ENCODE data around the gene CBY3. TPM values are rescaled to one million over a fixed set of nuclear protein-coding genes. Genes with fewer than 3 reads are reported as not detected.
A peak's percentile ranks its signal among the peaks of the same experiment; 100 is the strongest.
"Not testable (repeated sequence)": the region's sequence is repeated elsewhere in the genome, so short reads cannot be mapped to it uniquely, and the experiment has no call there.

The CBY3 gene
- total RNA-seq, 1 donor from 2014 or later = not detected

- DNase-seq (ENCODE audit: low spot score) = peak; percentile 98
These were observed 2.4 kb downstream of the CBY3 start for GRCh38 chr5:179678223-179679013.

DNA sequence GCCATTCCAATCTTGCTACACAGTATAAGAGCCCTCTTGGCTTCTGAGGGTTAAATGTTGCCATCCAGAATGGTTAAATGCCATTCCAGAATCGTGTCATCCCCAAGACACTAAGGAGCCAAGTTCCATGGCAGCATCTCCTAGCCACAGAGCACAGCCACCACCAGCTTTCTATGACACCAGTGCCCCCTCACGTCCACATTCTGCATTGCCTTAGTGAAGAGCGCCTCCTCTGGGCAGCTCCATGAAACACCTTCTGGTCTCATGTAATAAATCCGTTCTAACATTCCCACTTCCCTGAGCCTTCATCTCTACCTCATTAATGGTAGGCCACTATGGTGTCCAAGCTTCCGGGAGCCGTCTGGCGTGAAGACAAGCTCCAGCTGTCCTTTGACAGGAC is 12.4 kb downstream of the CBY3 start:
- no peak for DNase-seq (ENCODE audit: low spot score)

- DNase-seq (ENCODE audit: low spot score) = not testable (repeated sequence)
These were observed 19.2 kb downstream of the CBY3 start for GRCh38 chr5:179661647-179662046.

DNA sequence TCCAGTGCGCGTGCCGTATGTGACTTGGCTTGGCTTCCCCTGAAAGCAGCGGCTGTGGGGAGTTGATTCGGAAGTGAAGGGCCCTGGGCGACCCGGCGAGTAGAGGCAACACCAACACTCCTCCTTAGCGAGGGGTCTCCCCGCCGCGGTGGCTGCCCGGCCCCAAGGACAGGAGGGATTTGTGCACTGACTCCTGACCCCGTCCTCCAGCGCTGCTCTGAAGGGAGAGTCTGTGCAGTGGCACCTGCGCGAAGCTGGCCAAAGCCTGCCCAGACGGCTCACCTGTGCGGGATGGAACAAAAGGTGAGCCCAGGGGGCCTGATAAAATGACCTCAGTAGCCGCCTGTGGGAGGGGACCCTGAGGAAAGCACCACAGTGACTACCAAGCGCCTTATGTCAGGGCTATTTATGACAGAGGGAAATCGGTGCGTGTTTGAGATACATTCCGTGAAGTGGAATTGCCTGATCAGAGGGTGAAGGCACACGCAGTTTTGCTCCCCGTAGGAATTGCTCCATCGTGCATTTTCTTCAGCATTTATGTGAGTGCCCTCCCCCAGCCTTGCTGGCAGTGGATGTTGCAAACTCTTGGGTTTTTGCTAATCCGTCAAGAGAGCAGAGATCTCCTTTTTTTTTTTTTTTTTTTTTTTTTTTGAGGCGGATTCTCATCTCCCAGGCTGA is 22.5 kb downstream of the CBY3 start:
- not testable (repeated sequence) for DNase-seq (ENCODE audit: low spot score)

- not testable (repeated sequence) for DNase-seq (ENCODE audit: low spot score)
These were observed 23.3 kb downstream of the CBY3 start for GRCh38 chr5:179657302-179658178.

GRCh38 chr5:179653135-179653534 is 27.7 kb downstream of the CBY3 start:
- DNase-seq (ENCODE audit: low spot score) = not testable (repeated sequence)

GRCh38 chr5:179650245-179650644 is 30.6 kb downstream of the CBY3 start:
- not testable (repeated sequence) for DNase-seq (ENCODE audit: low spot score)

- not testable (repeated sequence) for DNase-seq (ENCODE audit: low spot score)
These were observed 31.6 kb downstream of the CBY3 start for GRCh38 chr5:179649166-179649703.

GRCh38 chr5:179648410-179648809 is 32.4 kb downstream of the CBY3 start:
- DNase-seq (ENCODE audit: low spot score) = no peak

GRCh38 chr5:179644766-179645165 is 36.1 kb downstream of the CBY3 start:
- DNase-seq (ENCODE audit: low spot score) = not testable (repeated sequence)

DNA sequence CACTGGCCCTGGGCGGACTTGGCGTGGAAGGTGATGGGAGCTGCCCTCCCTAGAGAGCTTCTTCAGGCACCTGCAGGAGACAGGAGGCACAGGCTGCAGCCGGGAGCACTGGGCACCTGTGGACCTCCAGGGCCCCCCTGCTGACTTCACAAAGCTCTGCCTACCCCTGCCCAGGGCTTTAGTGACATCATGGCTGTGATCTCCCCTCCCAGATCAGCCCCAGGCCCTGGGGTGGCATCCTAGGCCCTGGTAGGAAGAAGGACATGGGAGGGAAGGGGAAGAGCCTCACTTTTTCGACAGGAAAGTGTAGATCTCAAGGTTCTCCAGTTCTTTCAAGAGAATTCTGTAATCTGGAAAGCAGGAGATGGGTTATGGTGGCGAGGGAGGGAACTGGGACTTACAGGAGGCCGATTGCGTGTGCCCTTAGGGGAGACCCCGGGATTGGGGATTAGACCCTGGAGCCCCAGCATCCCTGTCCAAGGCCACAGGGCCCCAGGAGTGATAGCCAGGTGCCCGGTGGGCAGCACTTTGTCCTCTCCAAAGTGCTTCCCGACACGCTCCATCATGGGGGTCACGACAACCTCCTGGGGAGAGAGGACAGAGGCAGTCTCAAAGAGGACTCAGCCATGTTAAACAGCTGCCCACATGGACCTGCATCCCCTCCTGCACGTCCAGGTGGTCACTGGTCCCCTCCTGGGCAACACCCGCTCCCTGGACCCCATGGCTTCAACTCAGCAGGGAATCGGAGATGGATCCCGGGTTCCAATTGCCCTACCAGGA is 37.5 kb downstream of the CBY3 start:
- not testable (repeated sequence) for DNase-seq (ENCODE audit: low spot score)

GRCh38 chr5:179642626-179643025 is 38.2 kb downstream of the CBY3 start:
- not testable (repeated sequence) for DNase-seq (ENCODE audit: low spot score)

- DNase-seq (ENCODE audit: low spot score) = not testable (repeated sequence)
These were observed 39.1 kb downstream of the CBY3 start for GRCh38 chr5:179641745-179642144.

GRCh38 chr5:179639296-179639695 is 41.5 kb downstream of the CBY3 start:
- peak; percentile 41 for DNase-seq (ENCODE audit: low spot score)

- peak; percentile 75 for DNase-seq (ENCODE audit: low spot score)
These were observed 46.3 kb downstream of the CBY3 start for GRCh38 chr5:179634370-179635172.

GRCh38 chr5:179633501-179634369 is 47.1 kb downstream of the CBY3 start:
- DNase-seq (ENCODE audit: low spot score) = peak; percentile 18

Data from mesenteric fat pad (tissue), 1 donor.